B cell (primary cell): ENCODE measurements around the gene CFAP53. TPM values are rescaled to one million over a fixed set of nuclear protein-coding genes. Genes with fewer than 3 reads are reported as not detected.

Experiments used
- ATAC-seq: fragments of 200-7000 bp; cut with Tn5 transposase; one replicate; pipeline ENCODE4 v1.10.0; 2021; ENCODE audit warnings: low read depth, mild to moderate bottlenecking, moderate number of reproducible peaks, moderate library complexity
- CTCF ChIA-PET: fragments of 350-600 bp; sonication (Branson Sonifier 250); formaldehyde crosslinking; loops from one replicate; lab custom pipeline; 2021; ENCODE audit warnings: antibody characterized with exemption, inconsistent platforms; lab: Charles Lee
- POLR2A ChIA-PET: fragments of 350-600 bp; sonication (Branson Sonifier 250); formaldehyde crosslinking; loops from one replicate; lab custom pipeline; 2021; ENCODE audit warnings: antibody characterized with exemption; lab: Charles Lee
- DNase-seq: peaks from one replicate; pipeline ENCODE4 v3.0.0; 2013
- H2AFZ ChIP-seq: 2 replicates; pipeline ENCODE4 v1.6.1; 2012; ENCODE audit warnings: mild to moderate bottlenecking, low read depth, low read length; ENCODE audit not compliant: insufficient read depth, poor library complexity, severe bottlenecking
- H3K27ac ChIP-seq, 2 donors: 1 replicate in 1 of 2; 2 replicates in 1 of 2; pipeline ENCODE4 v1.5.1; 2012 to 2013; ENCODE audit warnings: low read length in 2 of 2, mild to moderate bottlenecking in 2 of 2, moderate library complexity in 1 of 2
- H3K27me3 ChIP-seq, 4 experiments: fragments of 200-600 bp in 1 of 4; sonication (generic) in 1 of 4; replicated peaks in 1 of 4; 1 replicate in 2 of 4; 2 replicates in 2 of 4; pipeline versions ENCODE4 v1.6.1 to v1.7.0; 2013 to 2016; ENCODE audit warnings: low read length in 3 of 4, mild to moderate bottlenecking in 2 of 4, mixed read lengths in 1 of 4, moderate library complexity in 1 of 4; ENCODE audit not compliant: insufficient read depth in 4 of 4, control insufficient read depth in 3 of 4; ENCODE audit errors: control extremely low read depth in 1 of 4
- H3K36me3 ChIP-seq, 2 experiments: replicated peaks in 1 of 2; 1 replicate in 1 of 2; 2 replicates in 1 of 2; pipeline versions ENCODE4 v1.6.1 to v1.7.1; 2013; ENCODE audit warnings: low read length in 1 of 2; ENCODE audit not compliant: insufficient read depth in 2 of 2, control insufficient read depth in 1 of 2; ENCODE audit errors: control extremely low read depth in 1 of 2, extremely low read depth in 1 of 2
- H3K4me1 ChIP-seq, 2 donors: fragments of 200-600 bp in 1 of 2; sonication (generic) in 1 of 2; 1 replicate in 1 of 2; 2 replicates in 1 of 2; pipeline versions ENCODE4 v1.5.1 to v1.6.1; 2013 to 2017; ENCODE audit warnings: low read length in 2 of 2; ENCODE audit not compliant: control insufficient read depth in 2 of 2, insufficient read depth in 2 of 2
- H3K4me2 ChIP-seq: replicated peaks from 2 replicates; pipeline ENCODE3; 2012; ENCODE audit warnings: mild to moderate bottlenecking, low read depth, low read length; ENCODE audit not compliant: poor library complexity, severe bottlenecking
- H3K4me3 ChIP-seq, 5 experiments: fragments of 200-600 bp in 1 of 5; sonication (generic) in 1 of 5; 1 replicate in 3 of 5; 2 replicates in 2 of 5; pipeline versions ENCODE4 v1.5.1 to v1.7.0; 2011 to 2016; ENCODE audit warnings: low read length in 4 of 5, mild to moderate bottlenecking in 4 of 5, low read depth in 2 of 5, control low read depth in 1 of 5, moderate library complexity in 1 of 5; ENCODE audit not compliant: insufficient read depth in 1 of 5; ENCODE audit errors: control extremely low read depth in 1 of 5, extremely low read depth in 1 of 5
- H3K79me2 ChIP-seq: fragments of 200-600 bp; sonication (generic); one replicate; pipeline ENCODE4 v1.6.0; 2016; ENCODE audit warnings: low read length; ENCODE audit not compliant: control insufficient read depth, insufficient read depth
- H3K9ac ChIP-seq: fragments of 200-600 bp; sonication (generic); 2 replicates; pipeline ENCODE4 v1.6.1; 2017; ENCODE audit warnings: mild to moderate bottlenecking, low read length, moderate library complexity
- H3K9me3 ChIP-seq, 3 donors: one replicate each; pipeline versions ENCODE4 v1.6.1 to v1.7.1; 2013; ENCODE audit warnings: low read length in 2 of 3; ENCODE audit not compliant: control insufficient read depth in 2 of 3, insufficient read depth in 1 of 3; ENCODE audit errors: control extremely low read depth in 1 of 3
- H4K20me1 ChIP-seq: 2 replicates; pipeline ENCODE4 v1.6.0; 2012; ENCODE audit warnings: mild to moderate bottlenecking, low read length; ENCODE audit not compliant: insufficient read depth, control insufficient read depth, poor library complexity, severe bottlenecking
- H3K27ac Mint-ChIP-seq: one replicate; pipeline ENCODE4 v1.8.0; 2021; ENCODE audit warnings: mixed read lengths
- H3K27me3 Mint-ChIP-seq: one replicate; pipeline ENCODE4 v1.8.0; 2021; ENCODE audit warnings: mixed read lengths
- H3K4me1 Mint-ChIP-seq: one replicate; pipeline ENCODE4 v1.8.0; 2021; ENCODE audit warnings: mixed read lengths
- H3K4me3 Mint-ChIP-seq: one replicate; pipeline ENCODE4 v1.8.0; 2021; ENCODE audit warnings: mixed read lengths
- H3K9me3 Mint-ChIP-seq: one replicate; pipeline ENCODE4 v1.8.0; 2022; ENCODE audit warnings: mixed read lengths; ENCODE audit not compliant: insufficient read depth
- CTCF ChIP-seq: fragments of 200-600 bp; IDR thresholded peaks from one replicate; pipeline ENCODE4 v1.8.0; 2022; ENCODE audit warnings: antibody characterized with exemption, mild to moderate bottlenecking
- EZH2 ChIP-seq: IDR thresholded peaks from 2 replicates; pipeline ENCODE4 v1.6.1; 2012; ENCODE audit warnings: borderline replicate concordance, low read depth, mild to moderate bottlenecking, moderate library complexity, low read length; ENCODE audit not compliant: insufficient read depth, poor library complexity, severe bottlenecking
- WGBS: methylation state at CpG from one replicate; pipeline ENCODE4 v1.1.5; 2013; ENCODE audit warnings: missing lambda C conversion rate; ENCODE audit not compliant: insufficient coverage; 5-methylcytosine and 5-hydroxymethylcytosine counted together
- intact Hi-C: fragments of 100-400 bp; cut with micrococcal nuclease; formaldehyde crosslinking; loops from one replicate; pipeline ENCODE4 v1.10.0; 2022
- polyA plus RNA-seq: library from polyadenylated mRNA; depleted of rRNA; stranded (reverse); fragments of >200 nt; gene quantifications from 2 replicates; pipeline ENCODE4 v1.2.3, GENCODE V29; 2012
- total RNA-seq, 2 donors: library from RNA; stranded (reverse); fragments of 120-200 nt in 1 of 2; gene quantifications; 1 replicate in 1 of 2; 2 replicates in 1 of 2; pipeline versions ENCODE4 v1.2.3 to v1.2.4, GENCODE V29; 2013 to 2022

Gene CFAP53
- total and polyA plus RNA-seq, 2 donors (not counting 1 experiment from before 2014, with no cell fraction given): 0.04 to 0.79 TPM

GRCh38 chr18:50201476-50202018 is 64.7 kb downstream of the CFAP53 start:
- CTCF ChIA-PET: interaction anchor here (3.3 kb wide), 1 partner anchor 156 kb away, joined by 12 read pairs; no protein-coding TSS in a partner anchor

More at GRCh38 chr18:50201476-50202018, 64.7 kb downstream of the CFAP53 start:
- Histone ChIP-seq H4K20me1 (no peaks in the 10 kb centered on the region), H3K4me3 (no peak overlapping the region), H3K27me3 (peaks cover 0 to 45% (median 32%) of the 10 kb centered on the region in 4 experiments), H2AFZ (no peak overlapping the region), H3K9ac (no peak overlapping the region), H3K36me3 (no peaks in the 10 kb centered on the region), H3K27ac (no peak overlapping the region), H3K4me2 (no peak overlapping the region), H3K79me2 (no peaks in the 10 kb centered on the region), H3K4me1 (peaks cover 5 to 6% of the 10 kb centered on the region in 2 donors), H3K9me3 (peaks cover 0 to 10% (median 7%) of the 10 kb centered on the region in 3 donors)
- POLR2A ChIA-PET: no interaction called here
- TF ChIP-seq CTCF (no peak), EZH2 (no peak)
- DNase-seq: no peak
- WGBS: no CpG with 5 or more reads among the region's 1 CpG
- Mint-ChIP-seq H3K4me1 (peaks cover 5% of the 10 kb centered on the region), H3K9me3 (peaks cover 9% of the 10 kb centered on the region), H3K27ac (no peak overlapping the region), H3K27me3 (peaks cover 73% of the 10 kb centered on the region), H3K4me3 (no peak overlapping the region)
- intact Hi-C loops: no loop called here
- ATAC-seq: no peak
